Adipocyte (in vitro differentiated cells): ENCODE data around the gene DLG1.
"Not testable (repeated sequence)": the region's sequence is repeated elsewhere in the genome, so short reads cannot be mapped to it uniquely, and the experiment has no call there.

ENCODE experiments used
- DNase-seq: peaks from one replicate; pipeline ENCODE4 v3.0.0-alpha.2; 2015; ENCODE audit warnings: low read depth
- H3K27me3 ChIP-seq: replicated peaks from 2 replicates; pipeline ENCODE4 v1.7.0; 2013; ENCODE audit warnings: mild to moderate bottlenecking, low read length, moderate library complexity; ENCODE audit not compliant: control insufficient read depth, insufficient read depth
- H3K36me3 ChIP-seq: 2 replicates; pipeline ENCODE4 v1.7.0; 2013; ENCODE audit warnings: low read length, mild to moderate bottlenecking, moderate library complexity; ENCODE audit not compliant: control insufficient read depth, insufficient read depth, severe bottlenecking
- H3K4me1 ChIP-seq: 2 replicates; pipeline ENCODE4 v1.7.0; 2013; ENCODE audit warnings: mild to moderate bottlenecking, low read length, moderate library complexity; ENCODE audit not compliant: control insufficient read depth, insufficient read depth
- H3K4me3 ChIP-seq: 2 replicates; pipeline ENCODE4 v1.7.0; 2013; ENCODE audit warnings: mild to moderate bottlenecking, low read length, moderate library complexity
- H3K9ac ChIP-seq: 2 replicates; pipeline ENCODE4 v1.7.0; 2013; ENCODE audit warnings: mild to moderate bottlenecking, low read length, moderate library complexity
- H3K9me3 ChIP-seq: 2 replicates; pipeline ENCODE4 v1.7.0; 2013; ENCODE audit warnings: mild to moderate bottlenecking, low read length, moderate library complexity; ENCODE audit not compliant: control insufficient read depth

DLG1 gene

GRCh38 chr3:197225579-197225978 lies 72.8 kb downstream of the DLG1 start:
- peaks cover 46% of the 10 kb centered on the region for H3K4me1 ChIP-seq
- DNase-seq = no peak

GRCh38 chr3:197224034-197224444 lies 74.4 kb downstream of the DLG1 start:
- peak; percentile 82 for DNase-seq
- Histone ChIP-seq H3K4me1 (peaks cover 43% of the 10 kb centered on the region), H3K27me3 (no peaks in the 10 kb centered on the region), H3K4me3 (no peak overlapping the region), H3K9ac (no peak overlapping the region), H3K9me3 (no peaks in the 10 kb centered on the region), H3K36me3 (no peaks in the 10 kb centered on the region)

More at GRCh38 chr3:197225579-197225978, 72.8 kb downstream of the DLG1 start:
- Histone ChIP-seq H3K27me3 (no peaks in the 10 kb centered on the region), H3K9me3 (no peaks in the 10 kb centered on the region), H3K4me3 (no peak overlapping the region), H3K36me3 (peaks cover under 1% of the 10 kb centered on the region), H3K9ac (peak overlapping the region; percentile 27)

GRCh38 chr3:197222937-197223370 lies 75.5 kb downstream of the DLG1 start:
- Histone ChIP-seq H3K36me3 (no peaks in the 10 kb centered on the region), H3K9me3 (no peaks in the 10 kb centered on the region), H3K27me3 (no peaks in the 10 kb centered on the region), H3K9ac (peak overlapping the region; percentile 23), H3K4me1 (peaks cover 33% of the 10 kb centered on the region), H3K4me3 (no peak overlapping the region)
- DNase-seq = no peak

GRCh38 chr3:197219619-197220018 lies 78.8 kb downstream of the DLG1 start:
- no peak overlapping the region for H3K4me3 ChIP-seq
- peaks cover 43% of the 10 kb centered on the region for H3K4me1 ChIP-seq
- H3K9ac ChIP-seq = no peak overlapping the region
- no peaks in the 10 kb centered on the region for H3K27me3 ChIP-seq
- H3K9me3 ChIP-seq = no peaks in the 10 kb centered on the region
- H3K36me3 ChIP-seq = no peaks in the 10 kb centered on the region
- DNase-seq = no peak

- Histone ChIP-seq H3K36me3 (no peaks in the 10 kb centered on the region), H3K9ac (no peak overlapping the region), H3K4me3 (no peak overlapping the region), H3K27me3 (no peaks in the 10 kb centered on the region), H3K4me1 (peaks cover 43% of the 10 kb centered on the region), H3K9me3 (no peaks in the 10 kb centered on the region)
- no peak for DNase-seq
Measured at GRCh38 chr3:197218210-197218609, 80.2 kb downstream of the DLG1 start.

- Histone ChIP-seq H3K4me1 (peaks cover 30% of the 10 kb centered on the region), H3K27me3 (no peaks in the 10 kb centered on the region), H3K36me3 (no peaks in the 10 kb centered on the region), H3K9ac (peak overlapping the region; percentile 54), H3K4me3 (peak overlapping the region; percentile 43), H3K9me3 (no peaks in the 10 kb centered on the region)
- no peak for DNase-seq
Measured at GRCh38 chr3:197216914-197217313, 81.5 kb downstream of the DLG1 start.

GRCh38 chr3:197216169-197216860 lies 82.1 kb downstream of the DLG1 start:
- H3K9ac ChIP-seq = peak overlapping the region; percentile 54
- no peaks in the 10 kb centered on the region for H3K9me3 ChIP-seq
- H3K4me3 ChIP-seq = peak overlapping the region; percentile 43
- H3K27me3 ChIP-seq = no peaks in the 10 kb centered on the region
- DNase-seq = peak; percentile 79
- H3K36me3 ChIP-seq = no peaks in the 10 kb centered on the region
- H3K4me1 ChIP-seq = peaks cover 27% of the 10 kb centered on the region

- DNase-seq = no peak
- H3K36me3 ChIP-seq = no peaks in the 10 kb centered on the region
- no peaks in the 10 kb centered on the region for H3K27me3 ChIP-seq
- H3K9ac ChIP-seq = no peak overlapping the region
- no peak overlapping the region for H3K4me3 ChIP-seq
- H3K9me3 ChIP-seq = no peaks in the 10 kb centered on the region
- peaks cover 27% of the 10 kb centered on the region for H3K4me1 ChIP-seq
Measured at GRCh38 chr3:197212290-197212689, 86.1 kb downstream of the DLG1 start.

- H3K27me3 ChIP-seq, H3K36me3 ChIP-seq, DNase-seq: not testable (repeated sequence)
Measured at GRCh38 chr3:197211698-197212097, 86.7 kb downstream of the DLG1 start.

GRCh38 chr3:197209366-197210260 lies 88.8 kb downstream of the DLG1 start:
- Histone ChIP-seq H3K4me1 (peaks cover 5% of the 10 kb centered on the region), H3K27me3 (no peaks in the 10 kb centered on the region), H3K36me3 (no peaks in the 10 kb centered on the region), H3K4me3 (no peak overlapping the region), H3K9me3 (no peaks in the 10 kb centered on the region), H3K9ac (no peak overlapping the region)
- DNase-seq = no peak

More at GRCh38 chr3:197211698-197212097, 86.7 kb downstream of the DLG1 start:
- H3K9me3 ChIP-seq, H3K9ac ChIP-seq, H3K4me3 ChIP-seq: not testable (repeated sequence)
- H3K4me1 ChIP-seq = peaks cover 21% of the 10 kb centered on the region

GRCh38 chr3:197206913-197207312 lies 91.5 kb downstream of the DLG1 start:
- no peaks in the 10 kb centered on the region for H3K9me3 ChIP-seq
- no peak for DNase-seq
- H3K4me3 ChIP-seq = no peak overlapping the region
- no peaks in the 10 kb centered on the region for H3K36me3 ChIP-seq
- H3K4me1 ChIP-seq = peaks cover 5% of the 10 kb centered on the region
- H3K27me3 ChIP-seq = no peaks in the 10 kb centered on the region
- no peak overlapping the region for H3K9ac ChIP-seq
